GM18511 (cell line): Measurements from ENCODE around the gene TRIM45.
"Not testable (repeated sequence)": the region's sequence is repeated elsewhere in the genome, so short reads cannot be mapped to it uniquely, and the experiment has no call there.

Experiments
- ATAC-seq: cut with Tn5 transposase; IDR thresholded peaks from one replicate; pipeline ENCODE4 v1.9.1; 2021; ENCODE audit warnings: mild to moderate bottlenecking, moderate library complexity; ENCODE audit not compliant: unreplicated experiment

Gene TRIM45

GRCh38 chr1:117121589-117122329 is at the start of gene TRIM45:
TRIM45 (minus strand) TSS chr1:117121749; CDS start chr1:117121201, 548 bp downstream.
- ATAC-seq: peak; percentile 95

GRCh38 chr1:117169871-117170596 is 48.5 kb upstream of the TRIM45 start:
- ATAC-seq: no peak

GRCh38 chr1:117167402-117167801 is 45.9 kb upstream of the TRIM45 start:
- no peak for ATAC-seq

GRCh38 chr1:117166076-117166475 is 44.5 kb upstream of the TRIM45 start:
- no peak for ATAC-seq

- ATAC-seq: no peak
Measured at GRCh38 chr1:117164209-117164608, 42.7 kb upstream of the TRIM45 start.

- no peak for ATAC-seq
Measured at GRCh38 chr1:117162816-117163215, 41.3 kb upstream of the TRIM45 start.

- ATAC-seq: no peak
Measured at GRCh38 chr1:117161887-117162286, 40.3 kb upstream of the TRIM45 start.

- ATAC-seq: not testable (repeated sequence)
Measured at GRCh38 chr1:117151305-117151704, 29.8 kb upstream of the TRIM45 start.

- ATAC-seq: no peak
Measured at GRCh38 chr1:117150316-117150715, 28.8 kb upstream of the TRIM45 start.

GRCh38 chr1:117147856-117148588 is 26.5 kb upstream of the TRIM45 start:
- ATAC-seq: no peak

- no peak for ATAC-seq
Measured at GRCh38 chr1:117147341-117147831, 25.8 kb upstream of the TRIM45 start.

- no peak for ATAC-seq
Measured at GRCh38 chr1:117146575-117147340, 25.2 kb upstream of the TRIM45 start.

- no peak for ATAC-seq
Measured at GRCh38 chr1:117146072-117146471, 24.5 kb upstream of the TRIM45 start.

GRCh38 chr1:117143871-117144270 is 22.3 kb upstream of the TRIM45 start:
- ATAC-seq: no peak

GRCh38 chr1:117143172-117143571 is 21.6 kb upstream of the TRIM45 start:
- ATAC-seq: no peak

GRCh38 chr1:117142200-117142599 is 20.7 kb upstream of the TRIM45 start:
- no peak for ATAC-seq

GRCh38 chr1:117138561-117138960 is 17.0 kb upstream of the TRIM45 start:
- ATAC-seq: no peak

GRCh38 chr1:117138106-117138505 is 16.6 kb upstream of the TRIM45 start:
- ATAC-seq: no peak

GRCh38 chr1:117137281-117137855 is 15.8 kb upstream of the TRIM45 start:
- ATAC-seq: no peak

- ATAC-seq: no peak
Measured at GRCh38 chr1:117136749-117137148, 15.2 kb upstream of the TRIM45 start.
